Loucy (cell line): ENCODE data around the gene OTUD5.

ENCODE experiments used
- H2AFZ ChIP-seq: fragments of 200-600 bp; sonication (generic); 2 replicates; pipeline ENCODE4 v1.6.0; 2016; ENCODE audit warnings: antibody characterized with exemption, mild to moderate bottlenecking, low read length, moderate library complexity
- H3F3A ChIP-seq: fragments of 200-600 bp; 2 replicates; pipeline ENCODE4 v1.6.0; 2016; ENCODE audit warnings: antibody characterized with exemption, low read depth, mild to moderate bottlenecking
- H3K27me3 ChIP-seq: fragments of 200-600 bp; sonication (generic); 2 replicates; pipeline ENCODE4 v1.6.1; 2014; ENCODE audit warnings: low read length, mild to moderate bottlenecking; ENCODE audit not compliant: insufficient read depth, poor library complexity, severe bottlenecking
- H3K36me3 ChIP-seq: fragments of 200-600 bp; sonication (generic); 2 replicates; pipeline ENCODE4 v1.6.1; 2016; ENCODE audit warnings: low read length; ENCODE audit not compliant: insufficient read depth
- H3K4me1 ChIP-seq: fragments of 200-600 bp; sonication (generic); 2 replicates; pipeline ENCODE4 v1.5.1; 2014; ENCODE audit warnings: low read length, mild to moderate bottlenecking; ENCODE audit not compliant: insufficient read depth, poor library complexity, severe bottlenecking
- H3K4me2 ChIP-seq: fragments of 200-600 bp; sonication (generic); 2 replicates; pipeline ENCODE4 v1.6.0; 2014; ENCODE audit warnings: antibody characterized with exemption, low read length, low read depth, mild to moderate bottlenecking; ENCODE audit not compliant: poor library complexity, severe bottlenecking
- H3K4me3 ChIP-seq: fragments of 200-600 bp; sonication (generic); 2 replicates; pipeline ENCODE4 v1.5.1; 2014; ENCODE audit warnings: low read length, mild to moderate bottlenecking, mixed read lengths; ENCODE audit not compliant: poor library complexity, severe bottlenecking
- H3K79me2 ChIP-seq: fragments of 200-600 bp; sonication (generic); 2 replicates; pipeline ENCODE4 v1.6.1; 2014; ENCODE audit warnings: low read length; ENCODE audit not compliant: insufficient read depth
- H3K9ac ChIP-seq: fragments of 200-600 bp; sonication (generic); 2 replicates; pipeline ENCODE4 v1.6.0; 2014; ENCODE audit warnings: mild to moderate bottlenecking, low read depth, low read length, moderate library complexity; ENCODE audit not compliant: poor library complexity, severe bottlenecking
- H3K9me2 ChIP-seq: fragments of 200-600 bp; sonication (generic); replicated peaks from 2 replicates; pipeline ENCODE4 v1.6.1; 2016; ENCODE audit warnings: low read depth, low read length, mixed read lengths
- H3K9me3 ChIP-seq: fragments of 200-600 bp; sonication (generic); 2 replicates; pipeline ENCODE4 v1.6.1; 2014; ENCODE audit warnings: mild to moderate bottlenecking, antibody characterized with exemption, low read length, low read depth; ENCODE audit not compliant: insufficient read depth
- H4K20me1 ChIP-seq: fragments of 200-600 bp; sonication (generic); 2 replicates; pipeline ENCODE4 v1.6.0; 2014; ENCODE audit warnings: antibody characterized with exemption, low read length, mild to moderate bottlenecking; ENCODE audit not compliant: insufficient read depth, poor library complexity, severe bottlenecking
- EZH2phosphoT487 ChIP-seq: fragments of 200-600 bp; IDR thresholded peaks from 2 replicates; pipeline ENCODE4 v1.6.1; 2018; ENCODE audit warnings: antibody characterized with exemption, mild to moderate bottlenecking, moderate library complexity, borderline replicate concordance
- TF ChIP-seq, protein P1 (sequence below): fragments of 200-600 bp; sonication (generic); conservative IDR thresholded peaks from 2 replicates; pipeline ENCODE4 v1.5.1; 2014; ENCODE audit warnings: mild to moderate bottlenecking, antibody characterized with exemption, low read length

The OTUD5 gene

DNA sequence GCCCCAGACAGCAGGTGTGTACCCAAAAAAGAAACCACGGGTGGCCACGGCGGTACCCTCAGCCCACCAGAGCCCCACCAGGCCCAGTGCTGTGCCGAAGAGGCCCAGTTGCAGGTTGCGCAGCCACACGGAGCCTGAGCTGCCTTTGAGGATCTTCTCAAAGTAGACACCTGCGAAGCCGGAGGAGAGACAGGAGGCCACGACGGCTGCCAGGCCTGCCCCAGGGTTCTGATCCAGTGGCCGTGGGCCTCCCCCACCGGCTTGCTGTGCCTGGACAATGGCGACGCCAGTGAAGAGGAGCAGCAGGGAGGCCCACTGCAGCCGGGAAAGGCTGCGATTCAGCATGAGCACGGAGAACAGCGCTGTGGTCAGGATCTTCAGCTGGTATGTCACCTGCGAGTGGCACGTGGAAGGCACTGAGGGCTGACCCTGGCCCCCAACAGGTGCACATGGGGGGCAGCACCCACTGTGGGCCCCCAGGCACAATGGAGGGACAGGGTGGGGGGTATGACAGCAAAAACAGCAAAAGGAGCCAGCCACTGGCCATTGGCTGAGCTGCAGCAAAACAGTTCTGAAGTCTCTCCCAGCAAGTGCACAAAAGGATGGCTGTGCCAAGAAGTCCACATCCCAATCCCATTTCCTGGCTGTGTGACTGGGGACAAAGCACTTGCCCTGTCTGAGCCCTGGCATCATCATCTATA lies 52.2 kb downstream of the OTUD5 start:
- peaks cover 1% of the 10 kb centered on the region for H3K4me1 ChIP-seq
- H3K9ac ChIP-seq, result no peak overlapping the region
- no peaks in the 10 kb centered on the region for H3K27me3 ChIP-seq
- H3K36me3 ChIP-seq, result peaks cover 7% of the 10 kb centered on the region; the same call in 1 of the 2 replicates
- H3F3A ChIP-seq, result no peaks in the 10 kb centered on the region
- H3K9me2 ChIP-seq, result no peaks in the 10 kb centered on the region
- no peak overlapping the region for H2AFZ ChIP-seq
- H4K20me1 ChIP-seq, result no peaks in the 10 kb centered on the region
- peaks cover 7% of the 10 kb centered on the region; the same call in 1 of the 2 replicates for H3K79me2 ChIP-seq
- no peak overlapping the region for H3K4me3 ChIP-seq
- no peak overlapping the region for H3K4me2 ChIP-seq
- TF ChIP-seq, protein P1, sequence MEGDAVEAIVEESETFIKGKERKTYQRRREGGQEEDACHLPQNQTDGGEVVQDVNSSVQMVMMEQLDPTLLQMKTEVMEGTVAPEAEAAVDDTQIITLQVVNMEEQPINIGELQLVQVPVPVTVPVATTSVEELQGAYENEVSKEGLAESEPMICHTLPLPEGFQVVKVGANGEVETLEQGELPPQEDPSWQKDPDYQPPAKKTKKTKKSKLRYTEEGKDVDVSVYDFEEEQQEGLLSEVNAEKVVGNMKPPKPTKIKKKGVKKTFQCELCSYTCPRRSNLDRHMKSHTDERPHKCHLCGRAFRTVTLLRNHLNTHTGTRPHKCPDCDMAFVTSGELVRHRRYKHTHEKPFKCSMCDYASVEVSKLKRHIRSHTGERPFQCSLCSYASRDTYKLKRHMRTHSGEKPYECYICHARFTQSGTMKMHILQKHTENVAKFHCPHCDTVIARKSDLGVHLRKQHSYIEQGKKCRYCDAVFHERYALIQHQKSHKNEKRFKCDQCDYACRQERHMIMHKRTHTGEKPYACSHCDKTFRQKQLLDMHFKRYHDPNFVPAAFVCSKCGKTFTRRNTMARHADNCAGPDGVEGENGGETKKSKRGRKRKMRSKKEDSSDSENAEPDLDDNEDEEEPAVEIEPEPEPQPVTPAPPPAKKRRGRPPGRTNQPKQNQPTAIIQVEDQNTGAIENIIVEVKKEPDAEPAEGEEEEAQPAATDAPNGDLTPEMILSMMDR, result no peak
- no peak for TF ChIP-seq EZH2phosphoT487
- H3K9me3 ChIP-seq, result no peaks in the 10 kb centered on the region

- TF ChIP-seq, protein P1, result no peak
- TF ChIP-seq EZH2phosphoT487, result no peak
- no peak overlapping the region for H2AFZ ChIP-seq
- H3K27me3 ChIP-seq, result no peaks in the 10 kb centered on the region
Measured at GRCh38 chrX:48904626-48905025, 52.8 kb downstream of the OTUD5 start.

DNA sequence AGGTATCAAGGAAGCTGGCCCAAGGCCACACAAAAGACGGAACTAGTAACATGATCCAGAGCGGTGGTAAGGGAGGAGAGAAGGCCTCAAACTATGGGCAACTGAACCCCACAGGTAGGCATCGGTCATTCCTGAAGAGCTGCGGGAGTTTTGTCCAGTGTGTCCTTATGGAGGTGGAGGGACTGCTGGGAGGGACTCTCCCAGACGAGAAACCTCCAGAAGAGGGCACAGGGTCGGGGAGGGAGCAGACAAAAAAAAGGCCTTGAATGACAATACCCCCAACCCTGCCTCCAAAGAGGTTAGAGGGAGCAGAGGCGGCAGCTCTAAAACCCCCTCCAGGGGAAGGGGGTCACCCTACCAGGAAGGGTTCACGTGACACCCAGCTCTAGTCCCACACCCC lies 53.2 kb downstream of the OTUD5 start:
- TF ChIP-seq, protein P1, result no peak
- no peak for TF ChIP-seq EZH2phosphoT487
- Histone ChIP-seq H2AFZ (no peak overlapping the region), H4K20me1 (peaks cover 2% of the 10 kb centered on the region), H3K4me1 (no peaks in the 10 kb centered on the region), H3K4me3 (no peak overlapping the region), H3K9me2 (no peaks in the 10 kb centered on the region), H3K36me3 (peaks cover 7% of the 10 kb centered on the region; the same call in 1 of the 2 replicates), H3K79me2 (peaks cover 7% of the 10 kb centered on the region), H3K4me2 (no peak overlapping the region), H3K27me3 (no peaks in the 10 kb centered on the region), H3K9me3 (no peaks in the 10 kb centered on the region), H3K9ac (no peak overlapping the region), H3F3A (no peaks in the 10 kb centered on the region)

More at GRCh38 chrX:48904626-48905025, 52.8 kb downstream of the OTUD5 start:
- peaks cover 7% of the 10 kb centered on the region; the same call in 1 of the 2 replicates for H3K36me3 ChIP-seq
- no peaks in the 10 kb centered on the region for H3K4me1 ChIP-seq
- H3K9ac ChIP-seq, result no peak overlapping the region
- H3K4me2 ChIP-seq, result no peak overlapping the region
- H4K20me1 ChIP-seq, result no peaks in the 10 kb centered on the region
- no peaks in the 10 kb centered on the region for H3F3A ChIP-seq
- H3K79me2 ChIP-seq, result peaks cover 3% of the 10 kb centered on the region; the same call in 1 of the 2 replicates
- no peaks in the 10 kb centered on the region for H3K9me3 ChIP-seq
- H3K4me3 ChIP-seq, result no peak overlapping the region
- H3K9me2 ChIP-seq, result no peaks in the 10 kb centered on the region
